NCI-H748 treated with DMSO at 0.1 percent for 48 hours (cell line): Measurements from ENCODE around the gene DNAJB2.

ENCODE experiments used
- DNase-seq: peaks from one replicate; lab custom pipeline; 2025; lab: John Stamatoyannopoulos, UW

The DNAJB2 gene

GRCh38 chr2:219279151-219279915 lies at the start of gene DNAJB2:
TSS of gene DNAJB2 (plus strand) at chr2:219279366. CDS start at chr2:219279834, 468 bp downstream.
- DNase-seq = peak; percentile 95

GRCh38 chr2:219230059-219230540 lies 49.1 kb upstream of the DNAJB2 start:
- no peak for DNase-seq

- no peak for DNase-seq
Observed at GRCh38 chr2:219234331-219234730, 44.8 kb upstream of the DNAJB2 start.

GRCh38 chr2:219243291-219243761 lies 35.8 kb upstream of the DNAJB2 start:
- DNase-seq = no peak

- no peak for DNase-seq
Observed at GRCh38 chr2:219244789-219245147, 34.4 kb upstream of the DNAJB2 start.

- peak; percentile 58 for DNase-seq
Observed at GRCh38 chr2:219245148-219245898, 33.8 kb upstream of the DNAJB2 start, which contains the start of the genes GLB1L and STK16. TSS of gene GLB1L (minus strand) at chr2:219245444. CDS start at chr2:219243573, 1,871 bp downstream. TSS of gene STK16 (plus strand) at chr2:219245479. CDS start at chr2:219246000, 521 bp downstream.

GRCh38 chr2:219245899-219246230 lies 33.3 kb upstream of the DNAJB2 start:
- DNase-seq = no peak

GRCh38 chr2:219246559-219246958 lies 32.6 kb upstream of the DNAJB2 start:
- no peak for DNase-seq

- DNase-seq = no peak
Observed at GRCh38 chr2:219247678-219248642, 31.2 kb upstream of the DNAJB2 start.

- no peak for DNase-seq
Observed at GRCh38 chr2:219248845-219249202, 30.3 kb upstream of the DNAJB2 start.

- no peak for DNase-seq
Observed at GRCh38 chr2:219249203-219249980, 29.8 kb upstream of the DNAJB2 start.

GRCh38 chr2:219250049-219250781 lies 29.0 kb upstream of the DNAJB2 start:
- DNase-seq = no peak

GRCh38 chr2:219251656-219252055 lies 27.5 kb upstream of the DNAJB2 start:
- no peak for DNase-seq

GRCh38 chr2:219252084-219252483 lies 27.1 kb upstream of the DNAJB2 start:
- DNase-seq = no peak

GRCh38 chr2:219252570-219252899 lies 26.6 kb upstream of the DNAJB2 start:
- no peak for DNase-seq

GRCh38 chr2:219252900-219253752 lies 26.0 kb upstream of the DNAJB2 start, which contains the start of gene TUBA4B:
TSS of gene TUBA4B (plus strand) at chr2:219253243. CDS start at chr2:219253408, 165 bp downstream.
- no peak for DNase-seq

- DNase-seq = peak; percentile 45
Observed at GRCh38 chr2:219253753-219254589, 25.2 kb upstream of the DNAJB2 start, which contains the start of gene TUBA4A. TSS of gene TUBA4A (minus strand) at chr2:219253918. CDS start at chr2:219253858, 60 bp downstream.

GRCh38 chr2:219254590-219255201 lies 24.5 kb upstream of the DNAJB2 start:
- no peak for DNase-seq
